ENCODE results near the gene GRID2.

The GRID2 gene

GRCh38 chr4:93501244-93501643 lies 1197.5 kb downstream of the GRID2 start:
- TF ChIP-seq CTCF (IDR thresholded peaks at IDR 0.05; ENCODE audit: low read depth, low read length), result no peak
- DNase-seq (ENCODE audit: extremely low read depth, low read depth), result no peak

- DNase-seq (ENCODE audit: extremely low read depth, low read depth), result no peak
- no peak for TF ChIP-seq CTCF (IDR thresholded peaks at IDR 0.05; ENCODE audit: low read depth, low read length)
Observed at GRCh38 chr4:93501946-93502345, 1198.2 kb downstream of the GRID2 start.

GRCh38 chr4:93502991-93503390 lies 1199.2 kb downstream of the GRID2 start:
- no peak for TF ChIP-seq CTCF (IDR thresholded peaks at IDR 0.05; ENCODE audit: low read depth, low read length)

GRCh38 chr4:93513851-93514250 lies 1210.1 kb downstream of the GRID2 start:
- no peak for TF ChIP-seq CTCF (IDR thresholded peaks at IDR 0.05; ENCODE audit: low read depth, low read length)
- DNase-seq (ENCODE audit: extremely low read depth, low read depth), result no peak

More at GRCh38 chr4:93502991-93503390, 1199.2 kb downstream of the GRID2 start:
- DNase-seq (ENCODE audit: extremely low read depth, low read depth), result no peak

- TF ChIP-seq CTCF (IDR thresholded peaks at IDR 0.05; ENCODE audit: low read depth, low read length), result no peak
- no peak for DNase-seq (ENCODE audit: extremely low read depth, low read depth)
Observed at GRCh38 chr4:93515208-93515607, 1211.4 kb downstream of the GRID2 start.

GRCh38 chr4:93529692-93530372 lies 1226.1 kb downstream of the GRID2 start:
- no peak for DNase-seq (ENCODE audit: extremely low read depth, low read depth)
- TF ChIP-seq CTCF (IDR thresholded peaks at IDR 0.05; ENCODE audit: low read depth, low read length), result no peak

- DNase-seq (ENCODE audit: extremely low read depth, low read depth), result no peak
- TF ChIP-seq CTCF (IDR thresholded peaks at IDR 0.05; ENCODE audit: low read depth, low read length), result no peak
Observed at GRCh38 chr4:93532234-93532633, 1228.5 kb downstream of the GRID2 start.

All from AG09319 (cell line).